GM23248 (cell line): ENCODE measurements around the gene KIF2C. TPM values are rescaled to one million over a fixed set of nuclear protein-coding genes. Genes with fewer than 3 reads are reported as not detected.

Experiments
- DNase-seq: peaks from one replicate; pipeline ENCODE4 v3.0.0-alpha.2; 2015
- H2AFZ ChIP-seq: fragments of 200-600 bp; sonication (generic); 2 replicates; pipeline ENCODE4 v1.6.1; 2016; ENCODE audit warnings: antibody characterized with exemption
- H3F3A ChIP-seq: fragments of 200-600 bp; sonication (generic); 2 replicates; pipeline ENCODE4 v1.6.1; 2016; ENCODE audit warnings: mild to moderate bottlenecking, antibody characterized with exemption, mixed run types; ENCODE audit not compliant: insufficient read depth
- H3K27ac ChIP-seq: fragments of 200-600 bp; sonication (generic); 2 replicates; pipeline ENCODE4 v1.5.1; 2016; ENCODE audit warnings: mild to moderate bottlenecking
- H3K27me3 ChIP-seq: fragments of 200-600 bp; sonication (generic); replicated peaks from 2 replicates; pipeline ENCODE4 v1.6.1; 2016; ENCODE audit warnings: mild to moderate bottlenecking; ENCODE audit not compliant: insufficient read depth
- H3K36me3 ChIP-seq: fragments of 200-600 bp; sonication (generic); 2 replicates; pipeline ENCODE4 v1.6.1; 2016; ENCODE audit warnings: low read depth, mild to moderate bottlenecking
- H3K4me1 ChIP-seq: fragments of 200-600 bp; sonication (generic); 2 replicates; pipeline ENCODE4 v1.6.1; 2016; ENCODE audit warnings: mild to moderate bottlenecking; ENCODE audit not compliant: insufficient read depth
- H3K4me2 ChIP-seq: fragments of 200-600 bp; sonication (generic); one replicate; pipeline ENCODE4 v1.6.1; 2016; ENCODE audit warnings: mild to moderate bottlenecking; ENCODE audit not compliant: unreplicated experiment
- H3K4me3 ChIP-seq: fragments of 200-600 bp; sonication (generic); 2 replicates; pipeline ENCODE4 v1.5.1; 2016; ENCODE audit warnings: mild to moderate bottlenecking
- H3K79me2 ChIP-seq: fragments of 200-600 bp; sonication (generic); 2 replicates; pipeline ENCODE4 v1.6.1; 2016; ENCODE audit warnings: mild to moderate bottlenecking; ENCODE audit not compliant: insufficient read depth
- H3K9ac ChIP-seq: fragments of 200-600 bp; sonication (generic); 2 replicates; pipeline ENCODE4 v1.6.1; 2016; ENCODE audit warnings: mild to moderate bottlenecking
- H3K9me2 ChIP-seq: fragments of 200-600 bp; sonication (generic); 2 replicates; pipeline ENCODE4 v1.6.1; 2016; ENCODE audit warnings: mixed run types, mild to moderate bottlenecking, moderate library complexity; ENCODE audit not compliant: insufficient read depth
- H3K9me3 ChIP-seq: fragments of 200-600 bp; sonication (generic); one replicate; pipeline ENCODE4 v1.6.1; 2017; ENCODE audit warnings: low read depth
- H4K20me1 ChIP-seq: fragments of 200-600 bp; sonication (generic); 2 replicates; pipeline ENCODE4 v1.6.0; 2016; ENCODE audit not compliant: insufficient read depth
- EZH2 ChIP-seq: fragments of 200-600 bp; sonication (generic); IDR thresholded peaks from 2 replicates; pipeline ENCODE4 v1.6.1; 2018; ENCODE audit warnings: antibody characterized with exemption, mild to moderate bottlenecking; ENCODE audit not compliant: insufficient read depth, poor library complexity, severe bottlenecking
- EZH2phosphoT487 ChIP-seq: fragments of 200-600 bp; sonication (generic); IDR thresholded peaks from 2 replicates; pipeline ENCODE4 v1.6.1; 2018; ENCODE audit warnings: antibody characterized with exemption, moderate library complexity, mild to moderate bottlenecking, low read depth; ENCODE audit not compliant: insufficient read depth
- WGBS, 2 experiments: methylation state at CpG; one replicate each; pipeline ENCODE4 v1.1.6; 2015 to 2017; ENCODE audit warnings: low lambda C conversion rate in 2 of 2, low coverage in 1 of 2; ENCODE audit errors: missing lambda C conversion rate in 2 of 2; 5-methylcytosine and 5-hydroxymethylcytosine counted together
- in situ Hi-C: fragments of 300-500 bp; cut with MboI; formaldehyde crosslinking; loops from 2 replicates; pipeline ENCODE4 v1.15.0; 2020
- polyA plus RNA-seq: library from polyadenylated mRNA; unstranded; fragments of >200 nt; fragmentation: Nextera tagmentation; extraction: Ambion mirVana; gene quantifications from 2 replicates; pipeline ENCODE4 v1.2.1, GENCODE V29; 2016
- total RNA-seq: library from RNA; depleted of rRNA; stranded (reverse); fragments of >200 nt; shearing (Covaris generic); gene quantifications from 2 replicates; pipeline ENCODE4 v1.2.3, GENCODE V29; 2014

Gene KIF2C
- total and polyA plus RNA-seq, 2 experiments from 2014 or later = 16.4 to 16.9 TPM

DNA sequence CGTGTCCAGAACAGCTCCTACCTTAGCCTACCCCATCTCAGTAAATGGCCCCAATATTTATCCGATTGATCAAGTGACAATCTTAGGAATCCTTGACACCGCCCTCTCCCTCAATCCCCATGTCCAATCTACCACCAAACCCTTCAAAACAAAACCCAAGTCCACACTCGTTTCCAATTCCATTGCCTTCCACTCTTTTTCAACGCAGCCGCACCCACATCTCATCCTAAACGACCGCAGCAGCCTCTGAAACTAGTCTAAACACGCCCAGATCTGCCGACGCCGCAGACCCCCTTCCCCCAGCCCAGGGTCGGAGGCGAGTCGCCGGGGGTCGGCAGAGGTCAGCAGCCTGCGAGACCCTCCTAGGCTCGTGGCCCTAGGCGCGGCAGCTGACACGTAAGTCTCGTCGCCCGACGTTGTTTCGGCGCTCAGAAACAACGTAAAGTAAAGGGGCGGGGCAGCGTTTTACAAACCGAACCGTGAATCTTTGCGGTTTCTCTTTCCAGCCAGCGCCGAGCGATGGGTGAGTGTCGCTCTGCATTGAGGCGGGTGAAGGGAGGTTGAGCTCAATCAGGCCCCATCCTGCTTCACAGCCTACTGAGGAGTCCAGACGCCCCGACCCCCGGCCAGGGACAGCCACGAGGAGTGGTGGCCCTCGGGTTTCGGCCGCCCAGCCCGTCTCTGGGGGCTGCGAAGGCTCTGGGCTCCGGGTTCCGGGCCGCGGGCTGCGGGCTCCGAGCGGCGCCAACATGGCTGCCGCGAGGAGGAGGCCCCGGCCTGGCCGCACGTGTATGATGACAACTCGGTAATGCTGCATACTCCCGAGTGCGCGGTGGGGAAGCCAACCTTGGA, 35.7 kb downstream of the KIF2C start, which contains the start of gene RPS8:
TSS of gene RPS8 (plus strand) at position 463 of the 852 bp plus-strand sequence. CDS start at position 520, 57 bp downstream.
- no peak for TF ChIP-seq EZH2phosphoT487
- no peak for TF ChIP-seq EZH2
- in situ Hi-C loops = no loop called here
- Histone ChIP-seq H4K20me1 (peaks cover 9% of the 10 kb centered on the region; the same call in 1 of the 2 replicates), H3K27ac (peak within 1 kb of the TSS; percentile 90), H3K4me1 (peaks cover 20% of the 10 kb centered on the region), H3F3A (peaks cover 41% of the 10 kb centered on the region; the same call in 1 of the 2 replicates), H3K9me3 (no peaks in the 10 kb centered on the region), H3K36me3 (peaks cover 37% of the 10 kb centered on the region), H3K4me3 (peak within 1 kb of the TSS; percentile 80), H3K27me3 (no peaks in the 10 kb centered on the region), H3K9ac (peak within 1 kb of the TSS; percentile 95), H3K4me2 (peak within 1 kb of the TSS; percentile 92), H3K9me2 (no peaks in the 10 kb centered on the region), H3K79me2 (peaks cover 55% of the 10 kb centered on the region), H2AFZ (peak within 1 kb of the TSS; percentile 49)
- 1% methylated on average over 63 of the region's 65 CpGs for WGBS, 2 experiments
- DNase-seq = peak; percentile 98

DNA sequence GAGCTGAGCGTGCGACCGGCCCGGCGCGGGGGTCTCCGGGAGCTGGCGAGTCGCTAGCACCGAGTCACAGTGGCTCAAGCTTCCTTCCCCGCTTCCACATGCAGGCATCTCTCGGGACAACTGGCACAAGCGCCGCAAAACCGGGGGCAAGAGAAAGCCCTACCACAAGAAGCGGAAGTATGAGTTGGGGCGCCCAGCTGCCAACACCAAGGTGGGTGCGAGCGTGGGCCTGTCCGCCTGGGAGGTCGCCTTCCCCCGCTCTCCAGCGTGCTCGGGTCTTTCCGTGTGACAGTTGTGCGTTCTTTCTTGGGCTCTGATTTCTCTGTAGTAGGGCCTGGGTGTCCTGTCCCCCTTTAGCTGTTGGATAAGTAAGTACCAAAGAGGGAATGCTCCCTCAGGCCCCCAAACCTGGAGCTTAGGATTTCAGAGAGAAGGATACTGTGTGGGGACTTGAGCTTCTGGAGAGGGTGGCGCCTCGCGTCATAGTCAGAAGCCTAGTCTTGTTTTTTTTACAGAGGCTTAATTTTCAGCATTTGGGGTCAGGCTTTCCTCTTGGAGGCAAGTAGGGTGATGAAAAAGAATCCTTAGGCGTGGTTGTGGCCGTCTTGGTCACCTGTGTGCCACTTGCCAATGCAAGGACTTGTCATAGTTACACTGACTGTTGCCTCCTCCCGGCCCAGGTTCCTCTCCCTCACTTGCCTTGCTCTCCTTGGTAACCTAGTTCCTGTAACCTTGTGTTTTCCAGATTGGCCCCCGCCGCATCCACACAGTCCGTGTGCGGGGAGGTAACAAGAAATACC, 36.5 kb downstream of the KIF2C start:
- H2AFZ ChIP-seq = no peak overlapping the region
- H4K20me1 ChIP-seq = peaks cover 9% of the 10 kb centered on the region; the same call in 1 of the 2 replicates
- TF ChIP-seq EZH2 (no peak), EZH2phosphoT487 (no peak)
- peak overlapping the region; percentile 95 for H3K9ac ChIP-seq
- H3F3A ChIP-seq = peaks cover 49% of the 10 kb centered on the region
- no peaks in the 10 kb centered on the region for H3K9me2 ChIP-seq
- H3K27me3 ChIP-seq = no peaks in the 10 kb centered on the region
- peaks cover 20% of the 10 kb centered on the region for H3K4me1 ChIP-seq
- peak overlapping the region; percentile 87 for H3K4me2 ChIP-seq
- peaks cover 55% of the 10 kb centered on the region for H3K79me2 ChIP-seq
- in situ Hi-C loops = no loop called here
- 7 to 14% methylated on average over 33 to 36 of the region's 36 CpGs for WGBS, 2 experiments
- DNase-seq = peak; percentile 49
- H3K4me3 ChIP-seq = peak overlapping the region; percentile 80
- H3K9me3 ChIP-seq = no peaks in the 10 kb centered on the region
- peaks cover 41% of the 10 kb centered on the region for H3K36me3 ChIP-seq
- H3K27ac ChIP-seq = peak overlapping the region; percentile 90

DNA sequence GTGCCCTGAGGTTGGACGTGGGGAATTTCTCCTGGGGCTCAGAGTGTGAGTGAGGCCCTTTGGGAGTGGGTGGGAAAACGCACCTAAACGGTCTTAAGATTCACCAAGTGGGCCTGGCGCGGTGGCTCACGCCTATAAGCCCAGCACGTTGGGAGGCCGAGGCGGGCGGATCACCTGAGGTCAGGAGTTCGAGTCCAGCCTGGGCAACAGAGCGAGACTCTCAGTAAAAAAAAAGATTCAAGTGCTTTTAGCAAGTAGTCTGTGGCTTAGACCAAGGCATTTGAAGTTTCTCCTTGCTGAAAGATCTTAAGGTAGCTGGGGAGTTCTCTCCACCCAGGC, 37.1 kb downstream of the KIF2C start:
- Histone ChIP-seq H3K9me3 (no peaks in the 10 kb centered on the region), H3K27ac (peak overlapping the region; percentile 90), H4K20me1 (peaks cover 9% of the 10 kb centered on the region; the same call in 1 of the 2 replicates), H3K27me3 (no peaks in the 10 kb centered on the region), H3K4me3 (peak overlapping the region; percentile 80), H2AFZ (no peak overlapping the region), H3K36me3 (peaks cover 45% of the 10 kb centered on the region), H3K4me2 (peak overlapping the region; percentile 87), H3F3A (peaks cover 55% of the 10 kb centered on the region), H3K79me2 (peaks cover 55% of the 10 kb centered on the region), H3K4me1 (peaks cover 20% of the 10 kb centered on the region), H3K9me2 (no peaks in the 10 kb centered on the region), H3K9ac (peak overlapping the region; percentile 95)
- TF ChIP-seq EZH2phosphoT487 (no peak), EZH2 (no peak)
- 63 to 68% methylated on average over 11 to 12 of the region's 12 CpGs for WGBS, 2 experiments
- DNase-seq = no peak
- in situ Hi-C loops = no loop called here

DNA sequence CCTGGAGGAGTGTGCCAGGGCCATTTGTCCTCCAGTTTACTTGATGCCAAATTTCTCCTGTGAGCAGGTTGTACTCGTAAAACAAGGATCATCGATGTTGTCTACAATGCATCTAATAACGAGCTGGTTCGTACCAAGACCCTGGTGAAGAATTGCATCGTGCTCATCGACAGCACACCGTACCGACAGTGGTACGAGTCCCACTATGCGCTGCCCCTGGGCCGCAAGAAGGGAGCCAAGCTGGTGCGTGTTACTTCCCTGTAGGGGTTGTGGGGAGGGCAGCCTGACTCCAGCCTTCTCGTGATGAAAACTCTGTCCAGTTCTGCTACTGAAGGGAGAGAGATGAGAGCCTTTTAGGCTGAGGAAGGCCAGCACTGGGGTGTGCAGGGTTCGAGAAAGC, 37.9 kb downstream of the KIF2C start:
- peak overlapping the region; percentile 95 for H3K9ac ChIP-seq
- H3K9me3 ChIP-seq = no peaks in the 10 kb centered on the region
- no peak overlapping the region for H2AFZ ChIP-seq
- H4K20me1 ChIP-seq = peaks cover 9% of the 10 kb centered on the region; the same call in 1 of the 2 replicates
- peaks cover 61% of the 10 kb centered on the region for H3F3A ChIP-seq
- 82 to 85% methylated on average over 14 of the region's 14 CpGs for WGBS, 2 experiments
- H3K9me2 ChIP-seq = no peaks in the 10 kb centered on the region
- peak overlapping the region; percentile 23 for H3K4me2 ChIP-seq
- no peak for DNase-seq
- peaks cover 20% of the 10 kb centered on the region for H3K4me1 ChIP-seq
- H3K36me3 ChIP-seq = peaks cover 45% of the 10 kb centered on the region
- in situ Hi-C loops = no loop called here
- no peak overlapping the region for H3K27ac ChIP-seq
- peaks cover 55% of the 10 kb centered on the region for H3K79me2 ChIP-seq
- TF ChIP-seq EZH2phosphoT487 (no peak), EZH2 (no peak)
- no peaks in the 10 kb centered on the region for H3K27me3 ChIP-seq
- peak overlapping the region; percentile 80 for H3K4me3 ChIP-seq
